GM21423 (cell line): ENCODE data around the gene PITPNC1.
"Not testable (repeated sequence)": the region's sequence is repeated elsewhere in the genome, so short reads cannot be mapped to it uniquely, and the experiment has no call there.

ENCODE experiments used
- ATAC-seq: cut with Tn5 transposase; IDR thresholded peaks from one replicate; pipeline ENCODE4 v1.9.1; 2021; ENCODE audit warnings: mild to moderate bottlenecking, moderate library complexity; ENCODE audit not compliant: unreplicated experiment

PITPNC1 gene

GRCh38 chr17:67606471-67606870 lies 229.4 kb downstream of the PITPNC1 start:
- ATAC-seq: no peak

DNA sequence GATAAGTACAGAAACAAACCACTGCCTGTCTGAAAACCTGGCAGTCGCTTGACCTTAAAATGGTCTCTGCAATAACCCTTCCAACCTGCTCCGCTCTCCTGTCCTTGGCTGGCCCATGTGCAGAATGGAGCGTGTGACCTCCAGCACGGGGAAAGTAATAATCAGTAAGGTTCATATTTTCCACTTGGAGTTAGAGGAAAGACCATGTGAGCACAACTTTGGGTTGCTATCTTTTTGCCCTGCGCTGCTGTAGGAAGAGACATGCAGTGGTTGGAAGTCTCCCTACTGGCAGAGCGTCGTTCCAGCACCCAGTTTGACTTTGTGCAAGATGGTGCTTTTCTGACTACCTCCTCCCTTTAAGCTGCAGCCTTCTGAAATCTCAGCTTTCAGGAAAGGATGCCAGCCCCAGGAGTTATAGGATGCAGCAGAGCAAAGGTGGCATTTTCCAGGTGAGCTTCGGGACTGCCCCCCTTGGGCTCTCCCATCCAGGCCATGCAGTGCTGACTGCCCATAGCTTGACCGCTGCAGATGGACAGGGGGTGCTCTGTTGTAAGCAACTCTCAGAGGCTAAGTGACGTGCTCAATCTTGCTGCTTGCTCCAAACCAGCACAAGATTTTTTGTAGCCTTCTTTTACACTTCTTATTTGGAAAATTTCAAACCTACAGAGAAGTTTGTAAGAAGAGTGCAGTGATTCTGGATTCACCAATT lies 230.0 kb downstream of the PITPNC1 start:
- no peak for ATAC-seq

DNA sequence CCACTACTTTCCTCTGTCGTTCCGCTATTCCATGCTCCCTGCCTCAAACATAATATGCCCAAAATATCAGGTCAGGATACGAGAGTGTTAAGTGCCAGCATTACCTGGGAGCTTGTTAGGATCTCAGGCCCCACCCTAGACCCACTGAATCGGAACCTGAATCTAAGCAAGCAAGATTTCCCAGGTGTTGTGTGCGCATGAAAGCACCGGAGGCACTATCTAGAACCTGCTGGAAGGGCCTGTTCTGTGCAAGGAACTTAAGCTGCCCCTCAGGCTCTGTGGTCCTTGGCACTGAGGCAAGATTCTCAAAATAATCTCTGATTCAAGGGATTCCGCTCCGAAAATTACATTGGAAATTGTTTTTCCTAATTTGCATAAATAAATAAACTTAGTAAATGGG lies 233.0 kb downstream of the PITPNC1 start:
- no peak for ATAC-seq

DNA sequence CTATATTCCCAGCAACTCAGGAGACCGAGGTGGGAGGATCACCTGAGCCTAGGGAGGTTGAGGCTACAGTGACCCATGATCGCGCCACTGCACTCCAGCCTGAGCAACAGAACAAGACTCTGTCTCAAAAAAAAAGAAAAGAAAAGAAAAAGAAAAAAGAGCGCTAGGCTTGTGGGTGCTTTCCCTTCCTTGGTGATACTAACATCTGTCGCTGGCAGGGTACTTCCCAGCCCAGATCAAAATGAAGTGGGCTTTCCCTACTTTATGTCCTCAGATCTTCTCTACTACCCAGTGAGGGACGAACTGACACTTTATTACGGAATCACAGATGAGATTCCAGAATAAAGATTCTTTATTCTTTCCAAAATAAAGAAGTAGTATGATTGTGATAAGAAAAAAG lies 236.9 kb downstream of the PITPNC1 start:
- no peak for ATAC-seq

GRCh38 chr17:67615011-67615561 lies 238.0 kb downstream of the PITPNC1 start:
- no peak for ATAC-seq

DNA sequence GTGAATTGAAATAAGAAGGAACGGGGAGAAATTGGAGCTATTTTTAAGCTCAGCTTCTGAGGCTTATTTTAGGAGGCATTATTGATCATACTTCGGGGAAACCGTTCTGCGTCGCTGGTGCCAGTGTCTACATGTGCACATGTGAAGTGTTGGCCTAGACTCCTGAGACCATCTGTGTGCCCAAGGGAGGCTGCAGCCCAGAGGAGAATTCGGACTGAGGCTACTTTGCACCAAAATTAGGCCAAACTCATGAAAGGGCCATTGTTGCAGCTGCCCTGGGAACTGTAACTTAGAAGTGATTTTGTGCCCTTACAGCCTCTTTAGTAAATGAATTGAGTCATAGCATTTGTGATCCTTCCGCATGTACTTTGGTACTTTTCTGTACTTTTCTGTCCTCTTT lies 238.7 kb downstream of the PITPNC1 start:
- no peak for ATAC-seq

GRCh38 chr17:67617304-67617899 lies 240.3 kb downstream of the PITPNC1 start:
- no peak for ATAC-seq

- ATAC-seq: no peak
Observed at GRCh38 chr17:67619555-67619954, 242.5 kb downstream of the PITPNC1 start.

GRCh38 chr17:67620088-67620487 lies 243.0 kb downstream of the PITPNC1 start:
- no peak for ATAC-seq

DNA sequence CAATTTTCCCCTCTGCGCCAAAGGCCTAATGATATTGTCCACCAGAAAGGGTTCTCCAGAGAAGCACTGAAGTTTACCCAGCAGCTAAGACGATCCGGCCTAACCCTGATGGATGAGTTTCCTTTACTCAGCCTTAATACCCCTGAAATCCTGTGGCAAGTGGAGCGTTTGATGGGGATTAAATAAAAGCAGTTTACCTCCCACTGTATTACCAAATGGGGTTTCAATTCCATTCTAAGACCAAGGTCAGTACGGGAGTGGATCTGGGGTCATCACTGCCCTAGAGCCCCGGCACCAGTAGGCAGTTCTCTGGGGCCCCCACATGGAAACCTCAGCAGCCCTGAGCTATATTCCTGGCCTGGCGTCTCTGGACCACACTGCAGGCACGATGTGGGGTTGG lies 243.6 kb downstream of the PITPNC1 start:
- ATAC-seq: no peak

DNA sequence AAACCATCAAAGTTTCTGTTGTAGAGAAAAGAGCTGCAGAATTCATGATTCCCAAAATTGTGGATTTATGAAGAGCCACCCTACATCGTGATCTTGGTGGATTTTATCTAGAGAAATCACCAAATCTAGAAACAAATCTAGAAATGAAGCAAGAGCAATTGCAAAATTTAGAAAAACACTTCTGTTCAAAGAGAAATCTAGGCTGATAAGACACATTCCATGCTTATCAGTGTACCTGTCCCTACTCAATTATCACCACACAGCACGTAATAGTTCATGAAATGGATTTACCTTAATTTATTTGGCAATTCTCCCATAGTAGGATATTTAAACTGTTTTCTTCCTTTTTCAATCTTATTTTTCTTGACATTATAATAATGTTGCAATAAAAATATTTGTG lies 246.7 kb downstream of the PITPNC1 start:
- ATAC-seq: no peak

- no peak for ATAC-seq
Observed at GRCh38 chr17:67624886-67625656, 248.0 kb downstream of the PITPNC1 start.

- ATAC-seq: no peak
Observed at GRCh38 chr17:67625971-67626370, 248.9 kb downstream of the PITPNC1 start.

DNA sequence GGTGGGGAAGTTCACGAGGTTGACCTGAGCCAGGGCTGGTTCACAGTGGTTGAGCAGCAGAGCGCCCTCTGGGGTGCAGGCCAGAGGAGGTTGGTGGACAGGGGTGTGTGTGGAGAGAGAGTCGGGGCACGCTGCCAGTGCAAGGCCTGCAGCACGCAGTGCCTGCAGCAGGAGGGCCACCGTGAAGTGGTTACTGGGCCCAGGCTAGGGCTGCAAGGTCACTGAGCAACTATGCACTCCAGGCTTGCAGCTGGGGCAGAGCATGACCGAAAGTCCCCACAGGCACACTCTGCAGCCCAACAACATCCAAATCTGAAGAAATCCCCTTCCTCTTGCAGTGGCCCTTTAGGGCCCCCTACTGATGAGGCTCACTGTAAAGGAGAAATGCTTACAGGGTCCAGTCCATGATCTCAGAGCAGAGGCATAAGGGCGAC lies 251.5 kb downstream of the PITPNC1 start:
- ATAC-seq: no peak

DNA sequence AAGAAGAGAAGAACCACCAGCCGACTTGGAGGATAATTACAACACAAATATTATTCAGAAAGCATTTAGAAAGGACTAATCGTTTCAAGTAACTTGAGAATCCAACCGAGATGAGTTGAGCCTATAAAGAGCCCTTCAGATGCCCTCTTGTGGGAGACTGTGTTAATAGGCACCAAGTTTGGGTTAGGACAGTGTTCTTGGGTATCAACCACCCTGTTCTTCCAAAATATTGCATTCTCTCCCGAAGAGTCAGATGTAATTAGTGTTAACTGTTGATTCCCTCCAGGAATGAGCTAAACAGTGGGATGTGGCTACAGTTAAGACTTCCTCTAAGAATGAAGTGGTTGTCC lies 252.9 kb downstream of the PITPNC1 start:
- ATAC-seq: no peak

GRCh38 chr17:67630836-67631235 lies 253.8 kb downstream of the PITPNC1 start:
- not testable (repeated sequence) for ATAC-seq

DNA sequence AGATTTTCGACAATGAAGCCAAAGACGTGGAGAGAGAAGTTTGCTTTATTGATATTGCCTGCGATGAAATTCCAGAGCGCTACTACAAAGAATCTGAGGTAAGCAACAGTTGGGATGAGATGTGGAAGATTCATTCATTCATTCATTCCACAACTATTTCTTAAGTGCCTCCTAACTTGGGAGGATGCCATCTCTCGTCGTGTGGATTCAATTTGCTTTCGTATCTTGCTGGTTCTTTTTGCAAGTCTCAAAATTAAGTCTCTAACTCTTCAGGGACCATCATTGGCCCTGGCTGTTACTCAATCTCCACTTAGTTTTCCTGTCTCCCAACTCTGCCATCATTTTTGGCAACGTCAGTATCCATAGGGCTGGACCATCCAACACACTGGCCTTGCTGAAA lies 255.1 kb downstream of the PITPNC1 start:
- no peak for ATAC-seq

- ATAC-seq: no peak
Observed at GRCh38 chr17:67633751-67634211, 256.7 kb downstream of the PITPNC1 start.

- ATAC-seq: no peak
Observed at GRCh38 chr17:67635681-67636080, 258.6 kb downstream of the PITPNC1 start.

GRCh38 chr17:67636312-67636711 lies 259.2 kb downstream of the PITPNC1 start:
- ATAC-seq: no peak

DNA sequence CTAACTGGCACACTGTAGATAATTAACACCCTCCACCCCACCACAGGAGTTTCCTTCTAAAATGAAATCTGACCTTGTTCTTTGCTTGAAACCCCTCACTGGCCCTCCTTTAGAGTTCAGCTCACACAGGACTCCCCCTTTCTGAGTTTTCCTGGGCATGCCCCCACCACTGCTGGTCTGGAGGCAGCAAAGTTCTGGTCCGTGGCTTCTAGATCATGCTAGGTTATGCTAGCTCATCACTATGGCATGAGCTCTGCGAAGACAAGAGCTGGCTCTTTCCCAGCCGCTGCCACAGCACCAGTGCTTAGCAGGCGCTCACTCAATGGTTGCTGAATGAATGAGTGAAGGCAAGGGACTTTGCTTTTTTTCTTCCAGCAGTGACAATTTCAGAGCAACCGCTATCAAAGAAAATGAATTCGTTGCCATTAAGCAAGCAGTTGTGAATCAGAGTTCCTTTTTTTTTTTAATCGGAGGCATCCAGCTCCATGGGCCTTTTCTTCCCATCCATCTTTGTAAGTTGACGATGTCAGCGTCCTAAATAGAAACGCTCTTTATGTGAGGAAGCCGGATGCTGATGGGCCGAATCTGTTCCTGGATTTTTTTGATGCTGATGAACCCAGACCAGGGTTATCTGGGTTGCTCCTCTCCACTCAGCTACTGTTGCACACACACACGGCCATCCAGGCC lies 259.9 kb downstream of the PITPNC1 start:
- no peak for ATAC-seq
